K562 (cell line): Measurements from ENCODE around the gene NOSTRIN. TPM values are rescaled to one million over a fixed set of nuclear protein-coding genes. Genes with fewer than 3 reads are reported as not detected.

Source experiments
- ATAC-seq: fragments of 200-7000 bp; cut with Tn5 transposase; 3 replicates; pipeline ENCODE4 v1.9.1; 2020; ENCODE audit warnings: moderate library complexity
- BruUV-seq: library from RNA; stranded (reverse); fragments of 400-500 nt; replicated peaks from 2 replicates; lab custom pipeline; 2021; lab: Mats Ljungman, UMichigan
- CTCF ChIA-PET: fragments of 300-600 bp; formaldehyde crosslinking; extraction: SDS; loops from one replicate; lab custom pipeline; 2021; ENCODE audit warnings: low intra/inter-chr PET ratio; lab: Yijun Ruan, JAX
- POLR2A ChIA-PET: fragments of 300-600, 350-650 bp; sonication (Branson Sonifier 250); formaldehyde crosslinking; extraction: SDS; loops from one replicate; lab custom pipeline; 2021; ENCODE audit warnings: antibody characterized with exemption, inconsistent platforms; lab: Yijun Ruan, JAX
- DNase-seq, 4 experiments: peaks; one replicate each; pipeline versions ENCODE4 v3.0.0 to v3.0.0-alpha.2; 2011 to 2018; ENCODE audit warnings: low spot score in 3 of 4, mixed read lengths in 3 of 4; ENCODE audit errors: extremely low read depth in 1 of 4
- FAIRE-seq: peaks from 2 replicates; lab custom pipeline; 2011; peaks lifted over from hg19 to GRCh38; lab: Jason Lieb, UNC
- H2AFZ ChIP-seq: 2 replicates; pipeline ENCODE4 v1.6.0; 2011; ENCODE audit warnings: low read depth, low read length, control low read depth, inconsistent platforms
- H3K27ac ChIP-seq: fragments of 200-600 bp; 3 replicates; pipeline ENCODE4 v1.8.0; 2011; ENCODE audit warnings: low read depth, mild to moderate bottlenecking, control low read depth, inconsistent platforms, low read length, moderate library complexity, mixed read lengths; ENCODE audit errors: extremely low read depth
- H3K27me3 ChIP-seq, 2 experiments: fragments of 300-600 bp in 1 of 2; 2 replicates in 1 of 2; 3 replicates in 1 of 2; pipeline versions ENCODE4 v1.6.0 to v1.8.0; 2011; ENCODE audit warnings: inconsistent platforms in 2 of 2, low read length in 2 of 2, mild to moderate bottlenecking in 1 of 2, mixed read lengths in 1 of 2, moderate library complexity in 1 of 2; ENCODE audit not compliant: control insufficient read depth in 2 of 2, insufficient read depth in 2 of 2
- H3K36me3 ChIP-seq: fragments of 300-600 bp; 3 replicates; pipeline ENCODE4 v1.8.0; 2011; ENCODE audit warnings: mild to moderate bottlenecking, low read length, inconsistent platforms; ENCODE audit not compliant: control insufficient read depth, insufficient read depth
- H3K4me1 ChIP-seq, 2 experiments: fragments of 200-600 bp in 1 of 2; replicated peaks in 1 of 2; 2 replicates in 1 of 2; 3 replicates in 1 of 2; pipeline versions ENCODE4 v1.5.1 to v1.8.0; 2011; ENCODE audit warnings: inconsistent platforms in 2 of 2, low read length in 2 of 2, mild to moderate bottlenecking in 1 of 2, mixed read lengths in 1 of 2, moderate library complexity in 1 of 2; ENCODE audit not compliant: control insufficient read depth in 2 of 2, insufficient read depth in 2 of 2
- H3K4me2 ChIP-seq: 2 replicates; pipeline ENCODE4 v1.6.1; 2011; ENCODE audit warnings: low read length, control low read depth, inconsistent platforms, mixed read lengths; ENCODE audit not compliant: insufficient read depth
- H3K4me3 ChIP-seq: fragments of 200-600 bp; sonication (generic), shearing (Covaris generic); 2 replicates; pipeline ENCODE4 v1.5.1; 2016; ENCODE audit warnings: control low read depth, inconsistent platforms
- H3K79me2 ChIP-seq: fragments of 200-600 bp; 3 replicates; pipeline ENCODE4 v1.8.0; 2011; ENCODE audit warnings: low read length, inconsistent platforms; ENCODE audit not compliant: control insufficient read depth, insufficient read depth
- H3K9ac ChIP-seq, 2 experiments: 2 replicates each; pipeline versions ENCODE4 v1.6.0 to v1.6.1; 2011; ENCODE audit warnings: low read depth in 2 of 2, low read length in 2 of 2, control low read depth in 1 of 2, inconsistent platforms in 1 of 2, mild to moderate bottlenecking in 1 of 2, mixed read lengths in 1 of 2; ENCODE audit not compliant: insufficient read depth in 1 of 2
- H3K9me1 ChIP-seq: one replicate; pipeline ENCODE4 v1.6.0; 2011; ENCODE audit warnings: inconsistent platforms, mild to moderate bottlenecking, low read length, moderate library complexity; ENCODE audit not compliant: control insufficient read depth, insufficient read depth
- H3K9me3 ChIP-seq: replicated peaks from 2 replicates; pipeline ENCODE4 v1.5.1; 2011; ENCODE audit warnings: low read depth, low read length, inconsistent platforms; ENCODE audit not compliant: control insufficient read depth, insufficient read depth
- H4K20me1 ChIP-seq: replicated peaks from 2 replicates; pipeline ENCODE4 v1.6.1; 2011; ENCODE audit warnings: low read length, inconsistent platforms, mixed read lengths; ENCODE audit not compliant: control insufficient read depth, insufficient read depth
- BMI1 ChIP-seq: fragments of 150-350 bp; IDR thresholded peaks from 2 replicates; pipeline ENCODE4 v1.6.1; 2014; ENCODE audit warnings: low read length
- CREB5 ChIP-seq: fragments of 250-450 bp; sonication (Bioruptor Pico); IDR thresholded peaks from 2 replicates; pipeline ENCODE4 v1.5.0; 2020; ENCODE audit warnings: mild to moderate bottlenecking
- DMBX1 ChIP-seq: fragments of 250-450 bp; sonication (Bioruptor Pico); IDR thresholded peaks from 2 replicates; pipeline ENCODE4 v1.8.0; 2022; ENCODE audit warnings: inconsistent platforms, mild to moderate bottlenecking, moderate library complexity, borderline replicate concordance
- HDAC8 ChIP-seq: fragments of 450-650 bp; IDR thresholded peaks from 2 replicates; pipeline ENCODE4 v1.6.1; 2016; ENCODE audit warnings: mild to moderate bottlenecking, missing genetic modification characterization, moderate library complexity, missing compliant biosample characterization
- MTA1 ChIP-seq: fragments of 450-650 bp; IDR thresholded peaks from 2 replicates; pipeline ENCODE4 v1.6.1; 2017; ENCODE audit warnings: borderline replicate concordance
- NUFIP1 ChIP-seq: fragments of 450-650 bp; IDR thresholded peaks from 2 replicates; pipeline ENCODE4 v1.6.1; 2018; ENCODE audit not compliant: partially characterized antibody
- PHTF2 ChIP-seq: fragments of 250-450 bp; sonication (Bioruptor Pico); IDR thresholded peaks from 2 replicates; pipeline ENCODE4 v1.5.0; 2021; ENCODE audit warnings: mild to moderate bottlenecking
- RCOR1 ChIP-seq, 2 experiments: IDR thresholded peaks; 2 replicates each; pipeline ENCODE4 v1.6.1; 2012; ENCODE audit warnings: low read depth in 2 of 2, low read length in 2 of 2, borderline replicate concordance in 1 of 2, improper control_type of control experiment in 1 of 2
- U2AF1 ChIP-seq: fragments of 200-400 bp; formaldehyde crosslinking; optimal IDR thresholded peaks from 2 replicates; pipeline ENCODE3; 2017; ENCODE audit warnings: mild to moderate bottlenecking, low read depth, low read length, moderate library complexity
- ZBTB26 ChIP-seq: fragments of 450-650 bp; formaldehyde crosslinking; IDR thresholded peaks from 2 replicates; pipeline ENCODE4 v1.4.0; 2022; ENCODE audit warnings: missing genetic modification characterization
- ZNF311 ChIP-seq: fragments of 250-450 bp; sonication (Bioruptor Pico); IDR thresholded peaks from 2 replicates; pipeline ENCODE4 v1.4.0; 2020; ENCODE audit warnings: mild to moderate bottlenecking, moderate library complexity
- ZSCAN29 ChIP-seq: fragments of 450-650 bp; IDR thresholded peaks from 2 replicates; pipeline ENCODE4 v1.6.1; 2017
- ZSCAN32 ChIP-seq: fragments of 450-650 bp; formaldehyde crosslinking; IDR thresholded peaks from 2 replicates; pipeline ENCODE4 v1.4.0; 2020; ENCODE audit warnings: mild to moderate bottlenecking, moderate library complexity
- WGBS: fragments of 100-300 bp; shearing (Covaris generic); methylation state at CpG from one replicate; pipeline ENCODE4 v1.1.6; 2016; ENCODE audit warnings: low coverage, mixed read lengths; ENCODE audit not compliant: insufficient coverage; ENCODE audit errors: missing lambda C conversion rate; 5-methylcytosine and 5-hydroxymethylcytosine counted together
- in situ Hi-C: fragments of 300-500 bp; cut with MboI; formaldehyde crosslinking; loops from 4 replicates; pipeline ENCODE4 v1.15.0; 2018; ENCODE audit warnings: inconsistent platforms, mixed read lengths
- intact Hi-C: fragments of 100-400 bp; cut with micrococcal nuclease; formaldehyde crosslinking; loops from 2 replicates; pipeline ENCODE4 v1.14.2; 2022
- polyA plus RNA-seq, 8 experiments: library from polyadenylated mRNA; depleted of rRNA in 4 of 8; stranded (reverse) in 5 of 8; unstranded in 3 of 8; fragments of >200 nt; fragmentation: Nextera tagmentation in 2 of 8; fragmentation: Illumina TruSeq in 1 of 8; extraction: Ambion mirVana in 2 of 8; extraction: Trizol in 1 of 8; gene quantifications; 2 replicates each; pipeline versions ENCODE4 v1.2.1 to v1.2.3, GENCODE V29; 2011 to 2014; ENCODE audit warnings: inconsistent platforms in 1 of 8, missing spikeins in 1 of 8
- total RNA-seq, 7 experiments: library from RNA; depleted of rRNA in 6 of 7; stranded (reverse); fragments of >200 nt in 6 of 7; fragmentation: Illumina TruSeq in 2 of 7; extraction: Trizol in 2 of 7; gene quantifications; 2 replicates each; pipeline versions ENCODE4 v1.2.1 to v1.2.3, GENCODE V29; 2011 to 2021; ENCODE audit warnings: low replicate concordance in 1 of 7
- TF ChIP-seq, protein P1 (sequence below): fragments of 200-800 bp; sonication (Bioruptor generic); IDR thresholded peaks from 2 replicates; pipeline ENCODE4 v1.6.1; 2016; ENCODE audit warnings: missing genetic modification characterization, missing compliant biosample characterization

The NOSTRIN gene
- total and polyA plus RNA-seq, 9 of the 15 experiments (the other 6 are each of a cell fraction or from before 2014, with no cell fraction given), result 26.7 to 82.9 (median 56.3) TPM

GRCh38 chr2:168805615-168806014 is 3.2 kb downstream of the NOSTRIN start:
- Histone ChIP-seq H3K4me2 (peak overlapping the region; percentile 26), H3K27me3 (no peaks in the 10 kb centered on the region), H3K79me2 (peaks cover 71% of the 10 kb centered on the region), H3K9me3 (no peaks in the 10 kb centered on the region), H3K9me1 (no peaks in the 10 kb centered on the region), H3K4me3 (no peak overlapping the region), H3K9ac (peak overlapping the region in 1 of 2 experiments; percentile 43; a peak in 1 of 4 replicates), H3K27ac (no peak overlapping the region), H4K20me1 (no peaks in the 10 kb centered on the region), H3K36me3 (peaks cover 9% of the 10 kb centered on the region), H3K4me1 (peaks cover 11 to 75% of the 10 kb centered on the region in 2 experiments; a peak in 4 of 5 replicates), H2AFZ (no peak overlapping the region)
- ATAC-seq, result no peak
- in situ Hi-C loops, result no loop called here
- no TSS peak for BruUV-seq
- no peak for FAIRE-seq
- DNase-seq, result no peak
- intact Hi-C loops, result loop anchor here (10.0 kb wide), 1 partner anchor 861 kb away; no protein-coding TSS in a partner anchor
- ChIA-PET CTCF (no interaction called here), POLR2A (interaction anchor here (0.7 to 7.3 kb wide), 3 partner anchors 9 to 16 kb away, joined by 3 to 81 read pairs (median 4); no protein-coding TSS in a partner anchor)
- 91% methylated on average over 7 of the region's 7 CpGs for WGBS
- TF ChIP-seq ZBTB26 (CRISPR knock-in tag) (no peak), ZSCAN32 (no peak), DMBX1 (CRISPR knock-in tag) (peak; percentile 46; the same call in 1 of the 2 replicates), HDAC8 (tag) (no peak), U2AF1 (no peak), MTA1 (no peak), ZNF311 (peak; percentile 62; the same call in 1 of the 2 replicates), NUFIP1 (no peak), BMI1 (no peak), CREB5 (CRISPR knock-in tag) (no peak), RCOR1 (IDR thresholded peaks at IDR 0.05; ENCODE audit: borderline replicate concordance in 1 of 2, low read depth in 2 of 2, low read length in 2 of 2) (no peak), PHTF2 (CRISPR knock-in tag) (peak; percentile 62; the same call in 1 of the 2 replicates), ZSCAN29 (no peak)
- TF ChIP-seq, protein P1, sequence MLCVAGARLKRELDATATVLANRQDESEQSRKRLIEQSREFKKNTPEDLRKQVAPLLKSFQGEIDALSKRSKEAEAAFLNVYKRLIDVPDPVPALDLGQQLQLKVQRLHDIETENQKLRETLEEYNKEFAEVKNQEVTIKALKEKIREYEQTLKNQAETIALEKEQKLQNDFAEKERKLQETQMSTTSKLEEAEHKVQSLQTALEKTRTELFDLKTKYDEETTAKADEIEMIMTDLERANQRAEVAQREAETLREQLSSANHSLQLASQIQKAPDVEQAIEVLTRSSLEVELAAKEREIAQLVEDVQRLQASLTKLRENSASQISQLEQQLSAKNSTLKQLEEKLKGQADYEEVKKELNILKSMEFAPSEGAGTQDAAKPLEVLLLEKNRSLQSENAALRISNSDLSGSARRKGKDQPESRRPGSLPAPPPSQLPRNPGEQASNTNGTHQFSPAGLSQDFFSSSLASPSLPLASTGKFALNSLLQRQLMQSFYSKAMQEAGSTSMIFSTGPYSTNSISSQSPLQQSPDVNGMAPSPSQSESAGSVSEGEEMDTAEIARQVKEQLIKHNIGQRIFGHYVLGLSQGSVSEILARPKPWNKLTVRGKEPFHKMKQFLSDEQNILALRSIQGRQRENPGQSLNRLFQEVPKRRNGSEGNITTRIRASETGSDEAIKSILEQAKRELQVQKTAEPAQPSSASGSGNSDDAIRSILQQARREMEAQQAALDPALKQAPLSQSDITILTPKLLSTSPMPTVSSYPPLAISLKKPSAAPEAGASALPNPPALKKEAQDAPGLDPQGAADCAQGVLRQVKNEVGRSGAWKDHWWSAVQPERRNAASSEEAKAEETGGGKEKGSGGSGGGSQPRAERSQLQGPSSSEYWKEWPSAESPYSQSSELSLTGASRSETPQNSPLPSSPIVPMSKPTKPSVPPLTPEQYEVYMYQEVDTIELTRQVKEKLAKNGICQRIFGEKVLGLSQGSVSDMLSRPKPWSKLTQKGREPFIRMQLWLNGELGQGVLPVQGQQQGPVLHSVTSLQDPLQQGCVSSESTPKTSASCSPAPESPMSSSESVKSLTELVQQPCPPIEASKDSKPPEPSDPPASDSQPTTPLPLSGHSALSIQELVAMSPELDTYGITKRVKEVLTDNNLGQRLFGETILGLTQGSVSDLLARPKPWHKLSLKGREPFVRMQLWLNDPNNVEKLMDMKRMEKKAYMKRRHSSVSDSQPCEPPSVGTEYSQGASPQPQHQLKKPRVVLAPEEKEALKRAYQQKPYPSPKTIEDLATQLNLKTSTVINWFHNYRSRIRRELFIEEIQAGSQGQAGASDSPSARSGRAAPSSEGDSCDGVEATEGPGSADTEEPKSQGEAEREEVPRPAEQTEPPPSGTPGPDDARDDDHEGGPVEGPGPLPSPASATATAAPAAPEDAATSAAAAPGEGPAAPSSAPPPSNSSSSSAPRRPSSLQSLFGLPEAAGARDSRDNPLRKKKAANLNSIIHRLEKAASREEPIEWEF, result no peak
